NCI-H460 (cell line): ENCODE results near the gene NEDD4L. TPM values are rescaled to one million over a fixed set of nuclear protein-coding genes. Genes with fewer than 3 reads are reported as not detected.

Experiments
- DNase-seq: peaks from one replicate; pipeline ENCODE4 v3.0.0-alpha.2; 2016; ENCODE audit warnings: low read depth; ENCODE audit errors: extremely low read depth
- total RNA-seq: library from RNA; depleted of rRNA; stranded (reverse); fragments of >200 nt; shearing (Covaris generic); gene quantifications from 2 replicates; pipeline ENCODE4 v1.2.3, GENCODE V29; 2014

Gene NEDD4L
- total RNA-seq, 1 experiment from 2014 or later, result 25.1 TPM

DNA sequence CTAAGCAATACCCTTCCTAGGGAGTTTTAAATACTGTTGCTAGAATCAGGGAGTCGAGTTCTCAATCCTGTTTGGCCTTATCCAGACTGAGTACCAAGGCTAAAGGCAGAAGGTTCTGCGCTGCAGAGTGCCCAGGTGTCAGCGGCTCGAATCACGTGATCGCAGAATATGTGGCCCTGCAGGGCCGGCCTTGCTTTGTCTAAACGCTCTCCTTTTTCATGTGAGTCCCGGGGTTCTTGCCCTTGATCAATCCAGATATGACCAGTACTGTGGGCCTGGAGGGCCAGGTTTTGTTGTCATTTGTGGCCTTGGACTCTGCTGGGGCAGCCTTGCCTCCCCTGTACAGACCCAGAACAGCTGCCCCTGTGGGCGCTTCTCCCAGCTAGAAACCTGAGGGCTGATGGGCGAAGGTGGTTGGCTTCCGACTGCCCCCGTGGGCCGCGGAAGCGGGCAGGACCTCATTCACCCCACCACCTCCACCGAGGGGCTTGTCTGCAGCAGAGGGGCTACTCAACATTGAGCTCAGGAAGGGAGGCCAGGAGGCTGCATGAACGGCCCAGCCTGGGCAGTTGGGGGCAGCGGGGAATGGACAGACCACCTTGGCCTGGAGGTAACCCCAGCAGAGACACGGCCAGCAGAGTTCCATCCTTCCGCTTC lies 359.9 kb downstream of the NEDD4L start:
- DNase-seq, result no peak

DNA sequence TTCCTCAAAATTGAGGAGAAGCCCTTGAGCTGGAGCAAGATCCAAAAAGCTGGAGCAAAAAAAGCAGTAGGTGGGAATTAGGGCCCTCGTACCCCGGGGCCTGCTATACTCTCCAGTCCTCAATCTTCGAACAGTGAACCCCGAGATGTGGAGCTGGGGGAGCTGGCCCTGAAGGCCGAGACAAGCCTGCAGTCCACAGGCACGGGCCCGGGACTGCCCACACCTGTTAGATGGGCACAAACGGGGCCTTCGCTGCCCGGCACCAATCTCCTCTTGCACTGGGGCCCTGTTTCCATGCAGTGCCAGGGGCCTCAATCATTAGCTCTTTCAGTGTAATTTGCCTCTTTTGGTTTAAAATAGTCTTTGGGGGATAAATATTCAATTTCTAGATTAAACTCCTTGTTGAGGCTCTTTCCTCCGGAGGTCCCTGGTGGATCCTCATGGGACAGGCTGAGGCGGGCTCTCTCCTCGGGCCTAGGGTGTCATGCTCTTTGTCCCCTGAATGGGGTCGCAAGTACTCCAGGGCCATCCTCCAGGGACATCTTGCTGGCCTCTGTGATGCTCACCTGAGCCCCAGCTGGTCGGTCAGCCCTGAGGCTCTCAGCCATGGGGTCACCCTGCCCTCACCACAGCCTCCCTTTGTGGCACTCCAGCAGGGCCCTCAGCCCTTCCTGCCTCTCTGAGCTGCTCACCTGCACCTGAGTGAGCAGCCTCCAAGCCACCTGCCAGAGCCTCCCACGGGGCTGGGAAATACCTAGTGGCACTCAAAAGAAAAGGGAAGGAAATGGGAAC lies 361.3 kb downstream of the NEDD4L start:
- DNase-seq, result no peak

DNA sequence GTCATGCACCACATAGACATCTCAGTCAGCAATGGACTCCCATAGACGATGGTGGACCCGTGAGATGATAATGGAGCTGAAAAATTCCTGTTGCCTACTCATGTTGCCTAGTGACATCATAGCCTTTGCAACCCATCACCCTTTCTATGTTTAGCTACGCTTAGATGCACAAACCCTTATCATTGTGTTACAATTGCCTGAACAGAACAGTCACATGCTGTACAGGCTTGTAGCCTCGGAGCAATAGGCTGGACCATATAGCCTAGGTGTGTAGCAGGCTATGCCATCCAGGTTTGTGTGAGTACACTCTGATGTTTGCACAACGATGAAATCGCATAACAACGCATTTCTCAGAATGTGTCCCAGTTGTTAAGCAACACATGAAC lies 363.2 kb downstream of the NEDD4L start:
- DNase-seq, result no peak

DNA sequence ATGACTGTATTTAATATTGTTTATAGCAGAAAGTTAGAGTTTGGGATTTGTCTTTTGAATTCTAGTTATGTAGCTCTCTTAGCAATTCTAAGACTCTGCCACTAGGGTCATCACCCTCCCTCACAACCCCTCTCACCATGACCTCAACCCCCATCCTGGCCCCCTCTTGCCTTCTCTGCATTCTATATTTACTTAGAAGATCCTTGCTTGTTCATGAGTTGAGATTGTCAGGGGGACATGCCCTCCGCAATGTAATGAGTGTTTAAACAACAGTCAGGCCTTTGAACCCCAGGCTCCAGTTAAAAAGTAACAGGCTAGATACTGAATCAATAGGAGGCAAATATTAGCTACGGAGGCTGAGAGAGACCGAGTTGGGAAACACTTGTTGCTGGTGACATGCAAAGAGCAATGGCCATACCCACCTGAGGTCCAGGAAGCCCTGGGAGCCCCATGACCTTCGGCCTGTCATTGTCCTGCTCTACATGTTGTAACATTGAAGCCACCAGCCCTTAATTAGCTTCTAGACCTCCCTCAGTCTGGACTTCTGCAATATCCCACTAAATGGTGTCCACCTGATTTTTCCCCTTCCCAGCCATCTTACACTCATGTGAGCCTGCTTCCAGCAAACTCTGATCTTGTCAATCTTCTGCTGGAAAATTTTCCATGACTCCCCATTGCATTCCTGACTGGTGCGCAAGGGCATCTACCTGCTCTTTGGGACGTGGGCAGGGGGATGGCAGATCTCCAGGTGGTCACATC lies 363.8 kb downstream of the NEDD4L start:
- DNase-seq, result no peak

GRCh38 chr18:58408665-58409064 lies 364.6 kb downstream of the NEDD4L start:
- DNase-seq, result no peak

DNA sequence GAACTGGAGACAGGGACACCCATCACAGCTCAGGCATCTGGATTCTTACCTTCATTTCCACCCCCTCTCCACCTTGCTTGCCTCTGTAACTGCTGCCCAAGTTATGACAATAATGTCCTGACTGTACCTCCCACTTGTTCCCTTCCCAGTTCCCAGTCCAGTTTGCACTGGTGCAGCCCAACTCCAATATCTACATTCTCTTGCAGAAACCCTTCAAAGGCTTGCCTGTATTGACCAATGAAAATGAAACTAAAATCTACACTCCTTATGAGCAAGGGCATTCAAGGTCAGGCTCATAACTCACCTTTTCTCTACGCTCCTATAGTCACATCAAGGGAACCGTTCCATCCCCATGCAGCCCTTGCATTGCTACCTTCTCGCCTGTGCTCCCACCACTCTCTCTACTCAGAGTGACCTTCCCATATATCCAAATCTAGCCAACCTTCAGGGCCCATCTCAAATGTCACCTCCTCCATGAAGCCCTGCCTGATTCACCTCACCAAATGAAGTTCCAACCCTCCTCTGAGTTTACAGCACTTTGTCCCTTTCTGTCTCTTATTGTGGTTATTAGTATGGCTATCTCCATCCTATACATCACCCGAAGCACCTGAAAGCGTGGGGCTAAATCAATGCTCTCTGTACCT lies 365.9 kb downstream of the NEDD4L start:
- no peak for DNase-seq

GRCh38 chr18:58411323-58411722 lies 367.3 kb downstream of the NEDD4L start:
- DNase-seq, result no peak

- no peak for DNase-seq
Observed at GRCh38 chr18:58412844-58413666, 369.0 kb downstream of the NEDD4L start.

DNA sequence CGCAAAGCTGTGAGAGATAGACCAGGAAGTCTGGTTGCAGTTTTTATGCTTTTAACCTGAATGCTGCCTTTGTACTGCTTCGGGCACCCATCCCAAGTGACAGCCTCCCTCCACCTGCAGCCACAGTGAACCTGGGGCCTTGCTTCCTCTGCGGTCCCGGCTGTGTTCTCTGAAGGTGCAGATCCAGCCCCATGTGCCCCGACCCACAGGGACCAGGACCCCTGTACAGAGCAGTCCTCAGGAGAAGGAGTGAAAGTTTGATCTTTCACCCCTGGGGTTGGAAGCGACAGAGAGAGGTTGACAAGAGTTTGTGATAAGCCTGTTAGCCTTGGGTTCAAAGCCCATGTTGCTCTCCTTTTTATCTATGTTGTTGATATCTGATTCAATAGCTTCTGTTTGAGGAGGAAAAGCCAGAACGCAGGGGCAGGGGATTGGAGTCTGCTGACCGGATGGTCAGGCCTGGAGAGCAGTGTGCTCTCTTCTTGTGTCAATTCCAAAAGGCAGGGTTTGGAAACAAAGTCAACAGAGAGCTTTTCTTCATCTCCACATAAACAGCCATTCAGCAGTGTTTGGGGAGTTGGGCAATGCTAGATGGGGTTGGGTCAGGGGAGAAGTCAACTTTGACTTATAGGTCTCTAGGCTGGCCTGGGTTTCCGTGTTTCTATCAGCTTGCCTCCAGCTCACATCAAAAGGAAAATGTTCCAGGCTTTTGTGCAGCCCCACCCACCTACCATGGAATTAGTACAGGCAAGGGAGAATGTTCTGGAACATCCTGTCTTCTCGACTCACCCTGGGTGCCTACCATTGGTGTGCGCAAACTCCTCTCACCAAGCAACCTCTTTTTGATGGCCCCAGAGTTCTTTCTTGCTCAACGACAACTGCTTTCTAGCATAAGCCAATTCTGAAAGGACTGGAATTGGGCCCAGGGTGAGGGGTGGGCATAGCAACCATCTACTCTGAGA lies 369.9 kb downstream of the NEDD4L start:
- DNase-seq, result no peak

DNA sequence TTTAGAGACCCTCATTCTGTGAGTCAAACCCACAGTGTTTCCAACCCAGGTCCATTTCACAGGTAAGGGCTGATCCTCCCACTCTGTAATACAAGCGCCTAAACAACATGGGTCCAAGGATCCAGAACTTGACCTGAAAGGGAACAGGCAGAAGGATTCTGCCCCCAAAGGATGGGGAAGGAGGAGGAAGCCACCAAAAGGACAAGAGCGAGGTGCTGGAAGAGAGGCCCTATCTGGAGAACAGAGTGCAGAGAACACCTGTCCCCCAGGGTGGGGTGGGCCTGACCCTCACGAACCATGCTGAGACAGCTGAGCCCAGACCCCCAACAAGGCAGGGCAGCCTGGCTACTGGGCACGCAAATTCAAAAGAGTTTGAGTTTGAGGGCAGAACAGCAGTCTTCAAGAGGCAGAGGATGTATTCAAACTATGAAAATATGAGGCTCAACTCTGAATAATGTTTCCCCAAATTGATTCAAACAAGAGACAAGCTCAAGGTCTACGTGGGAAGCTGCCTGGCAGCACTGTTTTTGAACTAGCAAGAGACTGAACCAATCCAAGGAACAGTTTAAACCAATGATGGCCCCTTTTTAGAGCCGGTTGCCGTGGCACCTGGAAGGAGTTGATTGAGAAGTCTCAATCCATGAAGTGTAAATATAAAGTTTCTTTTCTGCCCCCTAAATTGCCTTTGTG lies 372.1 kb downstream of the NEDD4L start:
- DNase-seq, result no peak

DNA sequence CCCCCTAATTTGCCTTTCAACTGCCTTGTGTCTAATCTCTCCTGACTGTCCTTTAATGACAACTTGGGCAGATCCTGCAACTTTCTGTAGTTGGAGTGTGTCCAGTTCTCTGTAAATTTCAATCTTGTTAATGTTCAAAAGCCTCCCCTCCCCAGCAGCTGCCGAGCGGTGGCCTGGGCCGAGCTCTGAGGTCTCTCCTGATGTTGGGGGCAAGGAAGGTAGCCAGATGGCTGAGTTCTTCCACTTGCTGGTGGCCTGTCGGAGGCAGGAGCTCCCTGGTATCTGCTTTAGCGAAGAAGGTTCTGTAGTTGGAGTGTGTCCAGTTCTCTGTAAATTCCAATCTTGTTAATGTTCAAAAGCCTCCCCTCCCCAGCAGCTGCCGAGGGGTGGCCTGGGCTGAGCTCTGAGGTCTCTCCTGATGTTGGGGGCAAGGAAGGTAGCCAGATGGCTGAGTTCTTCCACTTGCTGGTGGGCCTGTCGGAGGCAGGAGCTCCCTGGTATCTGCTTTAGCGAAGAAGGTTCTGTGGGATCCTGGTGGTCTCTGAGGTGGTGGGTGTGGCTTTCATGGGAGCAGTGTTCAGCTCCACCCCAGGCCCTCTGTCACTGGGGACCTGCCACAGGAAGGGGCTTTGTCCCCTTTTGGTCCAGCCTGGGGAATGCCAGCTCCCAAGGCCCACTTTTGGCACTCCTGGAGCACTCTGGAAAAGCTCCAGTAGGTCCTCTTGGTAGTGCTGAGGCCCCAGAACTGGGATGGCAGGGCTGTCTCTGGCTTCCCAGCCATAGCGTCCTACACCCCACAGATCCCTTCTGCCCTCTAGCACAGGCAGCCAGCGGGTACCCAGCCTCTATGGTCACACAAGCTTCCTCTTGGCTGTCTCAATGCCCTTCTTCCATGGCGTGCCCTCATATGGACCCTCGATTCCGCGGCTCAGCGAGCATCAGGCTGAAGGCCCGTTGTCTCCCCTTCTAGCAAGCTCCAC lies 373.0 kb downstream of the NEDD4L start:
- DNase-seq, result no peak

GRCh38 chr18:58417752-58418151 lies 373.7 kb downstream of the NEDD4L start:
- no peak for DNase-seq

GRCh38 chr18:58418361-58418760 lies 374.3 kb downstream of the NEDD4L start:
- DNase-seq, result no peak

GRCh38 chr18:58419587-58420199 lies 375.7 kb downstream of the NEDD4L start:
- no peak for DNase-seq

DNA sequence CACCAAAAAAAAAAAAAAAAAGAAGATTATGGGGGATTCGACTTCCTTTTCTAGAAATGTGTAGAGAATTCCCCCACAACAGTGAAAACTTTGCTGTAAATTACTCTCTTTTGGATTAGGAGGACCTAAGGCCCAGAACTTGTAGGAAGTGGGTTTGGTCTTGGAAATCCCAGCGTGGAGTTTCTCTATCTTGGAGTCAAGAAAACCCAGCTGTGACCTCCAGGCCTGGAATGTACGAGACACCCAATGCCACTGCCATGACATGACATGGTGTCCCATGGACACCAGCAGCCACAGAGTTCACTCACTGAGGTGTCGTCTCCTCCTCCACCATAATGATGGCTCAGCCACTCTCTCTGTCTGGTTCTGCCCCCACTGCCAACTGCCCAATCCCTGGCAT lies 382.6 kb downstream of the NEDD4L start:
- DNase-seq, result no peak

GRCh38 chr18:58427321-58427720 lies 383.3 kb downstream of the NEDD4L start:
- no peak for DNase-seq

DNA sequence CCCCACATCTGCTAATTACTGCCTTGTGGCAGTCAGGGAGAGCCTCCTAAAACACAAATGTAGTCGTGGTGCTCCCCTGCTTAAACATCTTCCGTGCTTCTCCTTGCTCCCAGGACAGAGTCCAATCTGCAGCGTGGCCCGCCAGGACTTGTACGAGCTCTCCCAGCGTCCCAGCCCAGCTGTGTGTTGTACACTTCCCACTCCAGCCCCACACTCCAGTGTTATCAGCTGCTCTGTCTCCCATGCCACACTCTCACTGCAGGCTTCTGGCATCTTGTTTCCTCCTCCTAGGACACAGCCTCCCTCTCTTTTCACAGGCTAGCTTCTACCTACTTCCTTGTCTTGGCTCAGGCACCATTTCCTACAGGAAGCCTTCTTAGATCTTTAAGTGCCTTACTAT lies 385.4 kb downstream of the NEDD4L start:
- DNase-seq, result no peak
